Lower leg skin (tissue), 3 donors: ENCODE results near the gene EMCN.

Source experiments
- POLR2A ChIP-seq, 2 donors: fragments of 450-650 bp; IDR thresholded peaks; one replicate each; pipeline ENCODE4 v1.6.1; 2016 to 2017; ENCODE audit warnings: antibody characterized with exemption in 2 of 2, mild to moderate bottlenecking in 1 of 2, moderate library complexity in 1 of 2
- TF ChIP-seq, protein P1 (sequence below), 3 donors: fragments of 450-650 bp; IDR thresholded peaks; one replicate each; pipeline ENCODE4 v1.5.1; 2016; ENCODE audit warnings: antibody characterized with exemption in 3 of 3, mild to moderate bottlenecking in 3 of 3, moderate library complexity in 2 of 3

DNA sequence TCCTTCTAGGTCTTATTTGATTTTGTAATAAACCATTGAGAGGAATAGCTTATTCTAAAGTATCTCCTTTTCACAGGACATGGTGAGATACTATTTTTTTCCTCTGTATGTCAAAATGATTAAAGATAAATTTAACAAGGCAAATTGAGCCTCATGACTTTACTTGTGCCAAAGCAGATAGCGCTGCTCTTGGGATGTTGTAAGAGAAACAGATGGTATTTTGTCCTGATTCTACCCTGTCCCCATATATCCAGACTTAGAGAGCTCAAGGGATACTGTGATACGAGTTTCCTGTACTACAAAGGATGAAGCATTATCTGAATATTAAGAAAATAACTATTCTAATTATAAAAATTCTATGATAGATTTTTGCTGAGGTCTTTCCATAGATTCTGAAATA, 34.0 kb downstream of the EMCN start:
- TF ChIP-seq, protein P1, sequence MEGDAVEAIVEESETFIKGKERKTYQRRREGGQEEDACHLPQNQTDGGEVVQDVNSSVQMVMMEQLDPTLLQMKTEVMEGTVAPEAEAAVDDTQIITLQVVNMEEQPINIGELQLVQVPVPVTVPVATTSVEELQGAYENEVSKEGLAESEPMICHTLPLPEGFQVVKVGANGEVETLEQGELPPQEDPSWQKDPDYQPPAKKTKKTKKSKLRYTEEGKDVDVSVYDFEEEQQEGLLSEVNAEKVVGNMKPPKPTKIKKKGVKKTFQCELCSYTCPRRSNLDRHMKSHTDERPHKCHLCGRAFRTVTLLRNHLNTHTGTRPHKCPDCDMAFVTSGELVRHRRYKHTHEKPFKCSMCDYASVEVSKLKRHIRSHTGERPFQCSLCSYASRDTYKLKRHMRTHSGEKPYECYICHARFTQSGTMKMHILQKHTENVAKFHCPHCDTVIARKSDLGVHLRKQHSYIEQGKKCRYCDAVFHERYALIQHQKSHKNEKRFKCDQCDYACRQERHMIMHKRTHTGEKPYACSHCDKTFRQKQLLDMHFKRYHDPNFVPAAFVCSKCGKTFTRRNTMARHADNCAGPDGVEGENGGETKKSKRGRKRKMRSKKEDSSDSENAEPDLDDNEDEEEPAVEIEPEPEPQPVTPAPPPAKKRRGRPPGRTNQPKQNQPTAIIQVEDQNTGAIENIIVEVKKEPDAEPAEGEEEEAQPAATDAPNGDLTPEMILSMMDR (IDR thresholded peaks at IDR 0.05): no peak
- no peak for TF ChIP-seq POLR2A (IDR thresholded peaks at IDR 0.05)
